HUES64 (cell line): ENCODE data around the gene CCDC47.

Source experiments
- H3K27ac ChIP-seq: 2 replicates; pipeline ENCODE4 v1.7.0; 2013; ENCODE audit warnings: low read depth, low read length, inconsistent platforms
- H3K27me3 ChIP-seq: 2 replicates; pipeline ENCODE4 v1.6.1; 2013; ENCODE audit warnings: mild to moderate bottlenecking, low read length; ENCODE audit not compliant: insufficient read depth
- H3K36me3 ChIP-seq: 2 replicates; pipeline ENCODE4 v1.6.1; 2013; ENCODE audit warnings: mild to moderate bottlenecking, low read length; ENCODE audit not compliant: insufficient read depth
- H3K4me1 ChIP-seq: 2 replicates; pipeline ENCODE4 v1.6.1; 2013; ENCODE audit warnings: mild to moderate bottlenecking, low read length, moderate library complexity; ENCODE audit not compliant: insufficient read depth
- H3K4me3 ChIP-seq: 2 replicates; pipeline ENCODE4 v1.5.1; 2013; ENCODE audit warnings: mild to moderate bottlenecking, low read length, moderate library complexity
- H3K9ac ChIP-seq: 2 replicates; pipeline ENCODE4 v1.6.1; 2013; ENCODE audit warnings: mild to moderate bottlenecking, low read depth, low read length
- H3K9me3 ChIP-seq: 2 replicates; pipeline ENCODE4 v1.6.1; 2013; ENCODE audit warnings: low read depth, low read length; ENCODE audit not compliant: insufficient read depth
- WGBS: fragments of 150-250, 120-280 bp; methylation state at CpG from one replicate; pipeline ENCODE4 v1.1.7; 2013; ENCODE audit warnings: missing lambda C conversion rate; 5-methylcytosine and 5-hydroxymethylcytosine counted together

CCDC47 gene

DNA sequence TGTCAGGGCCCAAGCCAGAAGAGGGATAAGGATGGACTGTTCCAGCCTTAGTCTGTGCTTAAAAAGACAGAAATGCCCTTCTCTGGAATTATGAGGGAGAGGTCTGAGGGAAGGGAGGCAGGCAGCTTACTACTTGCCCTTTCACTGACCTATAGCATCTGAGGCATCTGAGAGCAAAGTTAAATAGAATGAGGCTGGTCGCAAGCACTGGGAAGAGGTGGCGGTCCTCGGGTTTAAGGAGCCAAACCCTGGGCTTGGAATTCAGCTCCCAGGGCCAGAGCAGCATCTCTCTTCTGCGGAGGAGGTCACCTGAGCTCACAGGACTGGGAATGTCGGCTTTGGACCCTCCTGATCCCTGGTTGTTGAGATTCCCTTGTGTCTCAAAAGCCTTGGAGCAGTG, 70.4 kb downstream of the CCDC47 start:
- H3K27ac ChIP-seq = no peak overlapping the region
- H3K27me3 ChIP-seq = peaks cover 5% of the 10 kb centered on the region
- no peak overlapping the region for H3K4me3 ChIP-seq
- peaks cover 10% of the 10 kb centered on the region; the same call in 1 of the 2 replicates for H3K4me1 ChIP-seq
- H3K9me3 ChIP-seq = no peaks in the 10 kb centered on the region
- WGBS = 95% methylated on average over 5 of the region's 5 CpGs
- H3K36me3 ChIP-seq = peaks cover 37% of the 10 kb centered on the region
- no peak overlapping the region for H3K9ac ChIP-seq

DNA sequence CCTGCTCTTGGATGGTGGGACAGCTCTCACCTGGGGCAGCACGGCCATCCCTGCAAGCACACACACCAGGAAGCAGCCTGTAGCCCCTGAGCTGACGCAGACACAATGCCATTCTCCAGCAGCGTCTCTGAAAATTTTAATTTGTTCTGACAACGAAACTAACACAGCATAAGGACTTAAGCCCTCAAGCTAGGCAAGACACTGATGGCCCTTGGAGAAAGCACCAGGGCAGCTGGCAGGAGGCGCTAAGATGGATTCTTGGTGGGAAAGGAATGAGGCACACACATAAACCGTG, 70.7 kb downstream of the CCDC47 start:
- H3K27ac ChIP-seq = no peak overlapping the region
- no peak overlapping the region for H3K9ac ChIP-seq
- H3K4me1 ChIP-seq = peaks cover 10% of the 10 kb centered on the region; the same call in 1 of the 2 replicates
- no peak overlapping the region for H3K4me3 ChIP-seq
- H3K36me3 ChIP-seq = peaks cover 37% of the 10 kb centered on the region
- 92% methylated on average over 6 of the region's 6 CpGs for WGBS
- H3K9me3 ChIP-seq = no peaks in the 10 kb centered on the region
- peaks cover 5% of the 10 kb centered on the region for H3K27me3 ChIP-seq

DNA sequence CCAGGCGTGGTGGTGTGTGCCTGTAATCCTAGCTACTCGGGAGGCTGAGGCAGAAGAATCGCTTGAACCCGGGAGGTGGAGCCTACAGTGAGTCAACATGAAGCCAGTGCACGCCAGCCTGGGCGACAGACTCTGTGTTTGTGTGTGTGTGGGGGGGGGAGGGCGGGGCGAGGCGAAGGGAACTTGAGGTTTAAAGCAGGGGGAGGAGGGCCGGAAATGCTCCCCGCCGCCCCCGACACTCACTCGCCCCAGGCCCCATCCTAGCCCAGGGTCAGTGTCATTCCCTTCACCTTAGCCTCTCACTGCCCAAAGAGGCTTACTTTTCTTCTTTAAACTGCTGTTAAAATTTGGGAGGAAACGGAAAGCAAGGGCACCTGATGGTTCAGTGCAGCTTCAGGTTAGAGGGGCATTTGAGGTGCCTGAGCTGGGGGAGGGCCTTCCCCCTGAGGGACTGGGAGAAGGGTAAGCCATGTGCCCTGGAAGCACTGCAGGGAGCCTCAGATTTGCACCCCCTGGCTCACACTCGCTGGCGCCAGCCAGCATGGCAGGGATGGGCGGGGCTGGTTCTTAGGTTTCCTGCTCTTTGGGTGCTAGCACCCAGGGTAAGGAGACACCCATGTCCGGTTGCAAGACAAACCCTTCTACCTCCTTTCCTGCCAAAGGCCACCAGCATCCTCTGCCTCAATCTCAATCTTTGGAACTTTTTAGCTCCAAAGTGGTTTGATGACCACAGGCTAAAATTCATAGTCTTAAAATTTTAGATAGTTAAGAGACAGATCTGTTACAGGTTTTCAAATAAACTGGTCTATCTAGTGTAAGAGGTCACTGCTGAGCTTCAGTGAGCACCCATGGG, 71.3 kb downstream of the CCDC47 start:
- Histone ChIP-seq H3K27me3 (peaks cover 5% of the 10 kb centered on the region), H3K4me3 (peak overlapping the region; percentile 69; the same call in 1 of the 2 replicates), H3K4me1 (peaks cover 10% of the 10 kb centered on the region; the same call in 1 of the 2 replicates), H3K36me3 (peaks cover 40% of the 10 kb centered on the region), H3K27ac (no peak overlapping the region), H3K9ac (no peak overlapping the region), H3K9me3 (no peaks in the 10 kb centered on the region)
- 92% methylated on average over 17 of the region's 19 CpGs for WGBS

DNA sequence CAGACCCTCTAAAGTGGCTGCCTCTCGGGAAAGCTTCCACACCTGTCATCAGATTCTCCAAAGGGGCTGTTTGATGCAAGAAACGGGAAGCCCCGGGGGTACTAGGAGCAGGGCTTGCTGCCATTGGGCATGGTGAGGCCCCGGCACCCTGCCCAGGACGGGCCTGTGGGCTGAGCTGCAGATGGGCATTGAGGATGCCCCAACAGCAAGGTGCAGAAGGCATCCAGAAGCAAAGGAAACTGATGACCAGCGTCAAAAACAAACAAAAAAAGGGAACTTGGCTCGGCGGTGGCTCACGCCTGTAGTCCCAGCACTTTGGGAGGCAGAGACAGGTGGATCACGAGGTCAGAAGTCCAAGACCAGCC, 72.0 kb downstream of the CCDC47 start:
- WGBS = 76% methylated on average over 10 of the region's 10 CpGs
- peak overlapping the region; percentile 93 for H3K9ac ChIP-seq
- H3K9me3 ChIP-seq = no peaks in the 10 kb centered on the region
- peaks cover 44% of the 10 kb centered on the region for H3K36me3 ChIP-seq
- H3K27ac ChIP-seq = no peak overlapping the region
- peaks cover 10% of the 10 kb centered on the region; the same call in 1 of the 2 replicates for H3K4me1 ChIP-seq
- peak overlapping the region; percentile 69 for H3K4me3 ChIP-seq
- H3K27me3 ChIP-seq = peaks cover 5% of the 10 kb centered on the region

DNA sequence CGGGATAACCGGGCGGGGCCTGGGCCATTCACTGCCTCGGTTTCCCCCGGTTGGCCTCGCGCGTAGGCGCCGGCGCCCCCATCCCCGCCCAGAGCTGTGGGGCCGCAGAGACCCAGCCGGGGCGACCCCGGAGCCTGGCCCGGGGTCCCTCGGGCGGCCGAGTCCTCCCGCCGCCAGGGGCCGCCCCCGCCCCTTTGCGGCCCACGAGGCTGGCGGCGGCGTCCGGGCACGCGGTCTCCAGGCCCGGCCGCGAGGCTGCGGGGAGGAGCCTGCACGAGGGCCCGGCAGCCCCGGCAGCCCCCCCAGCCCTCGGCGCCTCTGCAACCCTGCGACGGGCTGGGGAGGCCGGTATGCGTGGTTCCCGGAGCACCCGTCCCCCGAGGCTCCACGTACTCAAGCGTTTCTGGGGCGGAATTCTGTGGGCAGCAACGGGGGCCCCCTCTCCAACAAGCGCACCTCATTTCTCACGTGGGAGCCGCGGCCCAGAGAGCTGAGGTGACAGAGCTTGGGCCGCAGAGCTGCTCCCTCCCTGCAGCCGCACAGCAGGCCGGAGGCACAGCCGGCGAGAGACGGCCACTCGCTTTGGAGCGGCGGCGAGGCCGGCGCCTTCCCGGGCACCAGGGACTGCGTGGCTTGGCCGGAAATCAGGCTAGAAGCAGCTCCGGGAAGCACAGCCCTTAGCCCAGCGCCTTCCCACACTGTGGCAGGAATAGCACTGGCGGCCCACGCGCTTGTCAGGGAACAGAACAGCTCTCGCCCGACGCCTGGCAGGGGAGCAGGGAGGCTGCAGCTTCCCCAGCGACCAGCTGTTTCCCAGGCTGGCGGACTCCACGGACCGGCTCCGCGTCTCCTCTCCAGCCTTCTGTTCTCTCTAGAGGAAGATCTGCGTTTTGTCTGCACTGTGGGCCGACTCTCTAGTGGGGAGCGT, 72.6 kb downstream of the CCDC47 start:
- Histone ChIP-seq H3K9me3 (no peaks in the 10 kb centered on the region), H3K27me3 (peaks cover 5% of the 10 kb centered on the region), H3K9ac (peak overlapping the region; percentile 93), H3K27ac (peak overlapping the region; percentile 93), H3K4me3 (peak overlapping the region; percentile 69), H3K4me1 (peaks cover 10% of the 10 kb centered on the region; the same call in 1 of the 2 replicates), H3K36me3 (peaks cover 39% of the 10 kb centered on the region)
- 6% methylated on average over 88 of the region's 88 CpGs for WGBS

DNA sequence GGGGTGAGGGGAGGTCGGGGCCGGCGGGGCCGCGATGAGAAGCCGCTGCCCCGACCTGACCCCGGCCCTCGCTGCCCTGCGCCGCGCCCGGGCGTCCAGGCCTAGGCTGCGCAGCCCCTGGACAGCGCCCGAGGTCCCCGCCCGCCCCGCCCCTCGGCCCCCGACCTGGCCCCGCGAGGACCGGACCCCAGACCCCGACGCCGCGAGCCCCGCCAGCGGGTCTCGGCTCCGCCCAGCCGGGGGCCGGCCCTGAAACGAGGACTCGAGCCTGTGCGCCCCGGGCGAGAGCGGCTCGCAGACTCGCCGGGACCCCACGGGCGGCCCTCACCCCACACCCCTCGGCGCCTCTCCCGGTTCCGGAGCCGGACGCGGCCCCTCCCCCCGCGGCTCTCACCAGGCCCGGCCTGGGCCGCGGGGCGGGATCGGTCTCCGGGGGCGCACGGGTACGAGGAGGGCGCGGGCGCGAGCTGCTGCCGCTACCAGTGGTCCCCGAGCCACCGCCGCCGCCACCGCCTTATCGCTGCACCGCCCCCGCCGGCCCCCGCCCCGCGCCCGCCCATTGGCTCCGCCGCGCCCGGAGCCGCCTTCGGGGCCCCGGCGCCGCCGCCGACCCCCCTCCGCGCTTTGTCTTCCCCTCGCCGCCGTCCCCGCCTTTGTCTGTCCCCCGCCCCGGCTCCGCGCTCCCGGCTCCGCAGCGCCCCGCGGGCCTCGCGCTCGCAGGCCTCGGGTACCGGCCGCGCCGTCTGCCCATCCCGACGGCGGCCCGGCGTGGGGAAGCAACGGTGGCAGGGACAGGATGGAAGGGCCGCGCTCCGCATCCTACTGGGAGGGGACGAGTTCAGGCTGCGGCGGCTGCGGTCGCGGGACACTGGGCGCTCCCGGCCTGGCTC, 73.5 kb downstream of the CCDC47 start, which contains the start of gene LIMD2:
Gene LIMD2, minus strand, starts transcription at position 488 of the 890 bp plus-strand sequence. CDS start 827 bp downstream, outside the sequence.
- under 1% methylated on average over 133 of the region's 133 CpGs for WGBS
- Histone ChIP-seq H3K27me3 (peaks cover 5% of the 10 kb centered on the region), H3K9ac (peak within 1 kb of the TSS; percentile 93), H3K9me3 (no peaks in the 10 kb centered on the region), H3K4me1 (peaks cover 10% of the 10 kb centered on the region; the same call in 1 of the 2 replicates), H3K27ac (peak within 1 kb of the TSS; percentile 93), H3K4me3 (peak within 1 kb of the TSS; percentile 69), H3K36me3 (peaks cover 33% of the 10 kb centered on the region)

DNA sequence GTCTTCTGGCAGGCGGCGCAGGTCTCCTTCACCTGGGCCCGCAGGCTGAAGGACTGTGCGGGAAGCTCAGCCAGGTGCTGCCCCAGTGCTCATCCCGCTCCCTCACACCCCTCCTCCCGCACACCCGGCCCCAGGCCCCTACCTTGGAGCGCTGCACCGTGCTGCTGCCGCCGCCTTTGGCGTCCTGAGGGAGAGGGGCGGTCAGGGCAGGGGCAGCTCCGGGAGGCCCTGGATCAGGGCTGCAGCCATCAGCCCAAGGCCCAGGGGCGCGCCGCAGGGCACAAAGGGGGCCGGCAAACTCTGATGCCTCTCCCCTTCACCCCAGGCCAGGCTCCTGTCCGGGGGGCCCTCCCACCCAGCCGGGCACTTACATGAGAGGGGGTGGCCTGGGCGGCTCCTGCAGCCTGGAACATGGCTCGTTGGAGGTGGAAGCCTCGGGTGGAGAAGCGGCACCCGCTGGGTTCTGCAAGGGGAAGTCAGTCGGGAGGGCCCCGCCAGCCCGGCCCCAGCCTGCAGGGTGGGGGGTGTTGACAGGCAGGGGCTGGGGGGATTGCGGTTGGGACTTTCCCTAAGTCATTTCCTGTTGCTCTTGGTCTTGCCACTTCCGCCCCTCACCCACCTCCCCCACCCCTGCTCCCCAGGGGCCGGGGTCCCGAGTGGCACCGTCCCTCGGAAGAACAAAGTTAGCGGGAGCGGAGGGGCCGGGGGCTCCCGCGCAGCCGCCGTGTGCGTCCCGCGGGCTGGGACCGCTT, 74.3 kb downstream of the CCDC47 start:
- peaks cover 10% of the 10 kb centered on the region; the same call in 1 of the 2 replicates for H3K4me1 ChIP-seq
- peak overlapping the region; percentile 83 for H3K9ac ChIP-seq
- H3K27me3 ChIP-seq = peaks cover 5% of the 10 kb centered on the region
- WGBS = 2% methylated on average over 44 of the region's 45 CpGs
- H3K27ac ChIP-seq = peak overlapping the region; percentile 88; the same call in 1 of the 2 replicates
- no peaks in the 10 kb centered on the region for H3K9me3 ChIP-seq
- peaks cover 29% of the 10 kb centered on the region for H3K36me3 ChIP-seq
- H3K4me3 ChIP-seq = peak overlapping the region; percentile 69

DNA sequence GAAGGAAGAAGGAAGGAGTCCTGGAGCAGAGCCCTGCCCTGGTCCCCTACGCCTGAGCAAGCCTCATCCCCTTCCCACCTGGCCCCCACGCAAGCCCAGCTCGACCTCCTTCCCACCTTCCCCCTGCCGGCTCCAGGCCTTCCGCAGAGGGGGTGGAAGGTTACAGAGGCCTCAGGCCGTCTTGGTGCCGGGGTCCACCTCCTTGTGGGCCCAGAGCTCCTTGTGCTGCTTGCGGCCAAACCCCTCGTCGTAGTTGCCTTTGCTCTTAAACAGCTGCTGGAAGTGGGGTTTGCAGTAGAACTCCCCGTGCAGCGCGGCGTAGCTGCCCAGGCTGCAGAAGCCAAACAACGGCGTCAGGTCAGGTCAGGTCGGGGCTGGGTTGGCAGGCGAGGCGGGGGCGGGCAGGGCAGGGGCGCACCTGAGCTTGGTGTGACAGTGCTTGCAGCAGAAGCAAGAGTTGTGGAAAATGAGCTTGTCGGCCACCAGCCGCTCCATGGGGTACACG, 75.0 kb downstream of the CCDC47 start:
- Histone ChIP-seq H3K4me1 (peaks cover 10% of the 10 kb centered on the region; the same call in 1 of the 2 replicates), H3K4me3 (peak overlapping the region; percentile 69), H3K36me3 (peaks cover 23% of the 10 kb centered on the region), H3K9ac (peak overlapping the region; percentile 83; the same call in 1 of the 2 replicates), H3K9me3 (no peaks in the 10 kb centered on the region), H3K27ac (peak overlapping the region; percentile 88; the same call in 1 of the 2 replicates), H3K27me3 (peaks cover 5% of the 10 kb centered on the region)
- WGBS = 49% methylated on average over 23 of the region's 24 CpGs

DNA sequence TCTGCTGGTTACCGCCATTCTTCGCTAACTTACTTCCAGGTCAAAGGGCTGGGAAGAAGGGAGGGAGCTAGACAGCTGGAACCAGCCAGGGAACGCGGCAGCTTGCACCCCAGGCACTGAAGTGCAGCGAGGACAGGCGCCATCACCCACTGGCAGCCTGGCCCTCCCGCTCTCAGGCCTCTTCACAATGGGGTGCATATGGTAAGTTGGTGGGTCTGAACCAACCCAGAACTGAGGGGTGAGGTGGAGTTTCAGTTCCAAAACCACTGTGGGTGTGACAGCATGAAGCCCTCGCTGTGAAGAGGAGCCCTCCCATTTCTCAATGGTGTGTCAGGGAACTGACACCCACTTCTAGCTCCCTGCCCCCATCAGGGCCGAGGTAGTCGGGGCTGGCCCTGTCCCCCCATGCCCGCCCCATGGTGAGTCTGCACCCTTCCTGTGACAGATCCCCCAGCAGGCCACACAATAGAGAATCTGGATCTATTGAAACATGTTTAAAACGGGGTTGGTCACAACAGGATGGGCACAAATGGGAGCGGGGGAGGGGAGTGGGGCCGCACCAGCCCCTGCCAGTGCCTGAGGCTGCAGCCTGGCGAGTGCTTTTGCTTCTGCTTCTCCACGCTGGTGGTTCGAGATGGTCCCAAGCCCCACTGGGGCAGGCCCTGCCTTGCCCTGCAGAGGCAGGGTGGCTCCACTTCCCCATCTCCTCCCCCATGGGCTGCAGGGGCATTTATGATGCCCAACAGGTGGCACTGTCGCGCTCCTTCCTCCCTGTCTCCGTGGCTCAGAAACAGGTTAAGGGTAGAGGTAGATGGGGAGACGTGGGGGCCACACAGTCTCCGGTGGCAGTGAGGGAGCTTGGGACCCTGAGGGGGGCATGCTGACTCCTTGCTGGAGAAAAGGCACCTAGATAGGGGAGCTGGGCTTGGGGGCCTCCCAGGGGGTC, 75.8 kb downstream of the CCDC47 start:
- Histone ChIP-seq H3K36me3 (peaks cover 18% of the 10 kb centered on the region), H3K27ac (no peak overlapping the region)

More for the DNA sequence above, 75.8 kb downstream of the CCDC47 start:
- Histone ChIP-seq H3K9me3 (no peaks in the 10 kb centered on the region), H3K27me3 (peaks cover 5% of the 10 kb centered on the region), H3K4me1 (peaks cover 7% of the 10 kb centered on the region; the same call in 1 of the 2 replicates), H3K4me3 (no peak overlapping the region), H3K9ac (no peak overlapping the region)
- 88% methylated on average over 22 of the region's 22 CpGs for WGBS
